Raji (cell line): Measurements from ENCODE around the gene CYSLTR1.

Experiments
- POLR2A ChIP-seq: IDR thresholded peaks from 2 replicates; pipeline ENCODE4 v1.6.1; 2011; ENCODE audit warnings: low read depth, low read length, control low read depth; ENCODE audit not compliant: insufficient read depth

Gene CYSLTR1

DNA sequence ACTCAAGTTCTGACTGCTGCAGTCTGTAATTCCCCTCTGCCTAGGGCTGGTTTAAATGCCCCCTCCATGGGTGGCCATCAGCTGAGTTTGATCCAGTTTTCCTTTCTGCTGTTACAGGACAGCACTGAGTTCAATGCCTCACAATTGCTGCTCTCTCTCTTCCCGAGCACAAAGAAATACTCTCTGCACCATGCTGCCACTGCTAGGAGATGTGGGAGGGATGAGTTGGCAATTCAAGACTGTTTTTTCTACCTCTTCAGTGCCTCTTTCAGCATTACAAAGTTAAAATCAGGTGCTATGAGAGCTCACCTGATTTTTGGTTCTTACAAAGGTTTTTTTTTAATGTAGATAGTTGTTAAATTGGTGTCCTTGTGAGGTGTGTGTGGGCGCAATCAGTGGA lies 24.3 kb downstream of the CYSLTR1 start:
- TF ChIP-seq POLR2A, result no peak

DNA sequence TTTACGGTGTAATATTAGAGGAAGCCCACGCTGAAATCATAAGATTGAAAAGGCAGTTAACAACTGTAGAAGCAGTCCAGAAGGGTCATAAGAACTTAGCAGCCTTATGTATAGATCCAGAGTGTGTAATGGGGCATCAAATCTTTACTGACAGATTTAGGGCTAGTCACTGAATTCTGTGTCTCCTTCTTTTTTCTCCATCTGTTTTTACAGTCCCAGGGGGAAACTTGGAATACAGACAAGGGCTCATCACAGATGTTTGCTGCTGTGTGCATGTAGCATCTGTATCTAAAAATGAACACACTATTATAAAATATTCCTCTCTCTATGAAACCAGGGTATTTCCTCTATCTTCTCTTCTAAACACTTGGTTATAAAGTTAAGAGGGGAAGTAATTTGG lies 43.9 kb downstream of the CYSLTR1 start:
- no peak for TF ChIP-seq POLR2A

DNA sequence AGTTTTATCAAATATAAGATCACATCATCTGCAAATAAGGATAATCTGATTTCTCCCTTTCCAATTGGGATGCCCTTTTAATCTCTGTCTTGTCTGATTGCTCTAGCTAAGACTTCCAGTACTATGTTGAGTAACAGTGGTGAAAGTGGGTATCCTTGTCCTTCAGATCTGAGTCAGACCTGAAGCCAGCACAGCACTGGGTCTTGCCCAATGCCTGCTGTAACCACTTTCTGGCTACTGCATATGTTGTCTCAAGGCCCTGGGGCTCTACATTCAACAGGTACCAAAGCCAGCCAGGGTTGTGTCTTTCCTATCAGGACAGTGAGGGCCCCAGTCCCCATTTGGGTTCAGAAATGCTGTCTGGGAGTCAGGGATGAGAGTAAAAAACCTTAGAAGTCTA lies 90.3 kb downstream of the CYSLTR1 start:
- TF ChIP-seq POLR2A, result no peak
